Epithelial cell of proximal tubule (primary cell): Measurements from ENCODE around the gene EMC6. TPM values are rescaled to one million over a fixed set of nuclear protein-coding genes. Genes with fewer than 3 reads are reported as not detected.
A peak's percentile ranks its signal among the peaks of the same experiment; 100 is the strongest.

Source experiments
- DNase-seq: peaks from one replicate; pipeline ENCODE4 v3.0.0-alpha.2; 2011; ENCODE audit warnings: low read depth
- H3K4me3 ChIP-seq: 2 replicates; pipeline ENCODE4 v1.5.1; 2011; ENCODE audit warnings: low read depth, mild to moderate bottlenecking, low read length
- total RNA-seq: library from RNA; depleted of rRNA; stranded (reverse); fragments of >200 nt; gene quantifications from 2 replicates; pipeline ENCODE4 v1.2.3, GENCODE V29; 2015
- TF ChIP-seq, protein P1 (sequence below): conservative IDR thresholded peaks from 2 replicates; pipeline ENCODE4 v1.5.1; 2012; ENCODE audit warnings: low read depth, mild to moderate bottlenecking, low read length

EMC6 gene
- total RNA-seq, 1 donor from 2014 or later: 25.6 TPM

- TF ChIP-seq, protein P1, sequence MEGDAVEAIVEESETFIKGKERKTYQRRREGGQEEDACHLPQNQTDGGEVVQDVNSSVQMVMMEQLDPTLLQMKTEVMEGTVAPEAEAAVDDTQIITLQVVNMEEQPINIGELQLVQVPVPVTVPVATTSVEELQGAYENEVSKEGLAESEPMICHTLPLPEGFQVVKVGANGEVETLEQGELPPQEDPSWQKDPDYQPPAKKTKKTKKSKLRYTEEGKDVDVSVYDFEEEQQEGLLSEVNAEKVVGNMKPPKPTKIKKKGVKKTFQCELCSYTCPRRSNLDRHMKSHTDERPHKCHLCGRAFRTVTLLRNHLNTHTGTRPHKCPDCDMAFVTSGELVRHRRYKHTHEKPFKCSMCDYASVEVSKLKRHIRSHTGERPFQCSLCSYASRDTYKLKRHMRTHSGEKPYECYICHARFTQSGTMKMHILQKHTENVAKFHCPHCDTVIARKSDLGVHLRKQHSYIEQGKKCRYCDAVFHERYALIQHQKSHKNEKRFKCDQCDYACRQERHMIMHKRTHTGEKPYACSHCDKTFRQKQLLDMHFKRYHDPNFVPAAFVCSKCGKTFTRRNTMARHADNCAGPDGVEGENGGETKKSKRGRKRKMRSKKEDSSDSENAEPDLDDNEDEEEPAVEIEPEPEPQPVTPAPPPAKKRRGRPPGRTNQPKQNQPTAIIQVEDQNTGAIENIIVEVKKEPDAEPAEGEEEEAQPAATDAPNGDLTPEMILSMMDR: no peak
- H3K4me3 ChIP-seq: no peak overlapping the region
- no peak for DNase-seq
Observed at GRCh38 chr17:3632287-3632686, 36.3 kb upstream of the EMC6 start.

GRCh38 chr17:3635474-3636153 is 33.0 kb upstream of the EMC6 start:
- H3K4me3 ChIP-seq: peak overlapping the region; percentile 96
- TF ChIP-seq, protein P1: no peak
- DNase-seq: peak; percentile 60

DNA sequence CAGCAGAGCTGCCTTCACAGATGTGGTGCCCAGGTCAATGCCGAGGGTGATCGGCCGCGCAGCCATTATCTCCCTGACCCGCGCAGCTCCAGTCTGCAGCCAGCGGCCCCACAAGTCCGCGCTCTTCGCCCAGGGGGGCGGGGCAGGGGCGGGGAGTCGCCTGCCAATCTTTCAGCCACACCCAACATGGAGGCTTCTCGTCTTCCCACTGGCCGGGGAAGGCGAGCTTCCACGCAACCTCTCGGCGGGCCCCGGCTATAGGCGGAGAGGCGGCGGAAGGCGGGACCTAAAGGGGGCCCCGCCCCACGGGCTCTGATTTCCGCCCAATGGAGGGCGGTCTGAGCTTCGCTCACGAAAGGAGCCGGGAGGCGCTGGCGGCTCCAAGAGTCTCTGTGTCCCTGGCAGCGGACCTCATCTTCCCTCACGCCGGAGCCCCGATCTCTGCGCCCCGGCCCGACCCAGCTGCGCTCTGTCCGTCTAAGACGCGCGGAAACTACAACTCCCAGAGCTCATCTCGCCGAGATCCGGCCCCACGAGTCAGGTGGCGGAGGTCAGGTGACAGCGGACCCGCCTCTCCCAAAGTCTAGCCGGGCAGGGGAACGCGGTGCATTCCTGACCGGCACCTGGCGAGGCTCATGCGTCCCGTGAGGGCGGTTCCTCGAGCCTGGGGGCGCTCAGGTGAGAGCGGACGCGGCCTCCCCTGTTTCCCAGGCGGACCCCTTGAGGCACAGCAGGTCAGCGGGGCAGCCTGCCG is 32.3 kb upstream of the EMC6 start, which contains the start of the genes CTNS and SHPK:
TSS of gene CTNS (plus strand) at position 607 of the 754 bp plus-strand sequence. CDS start 3,447 bp downstream, outside the sequence.
TSS of gene SHPK (minus strand) at position 97 of the 754 bp plus-strand sequence. CDS start at position 66, 31 bp downstream.
- no peak for DNase-seq
- TF ChIP-seq, protein P1: no peak

GRCh38 chr17:3636908-3637373 is 31.7 kb upstream of the EMC6 start:
- TF ChIP-seq, protein P1: no peak
- H3K4me3 ChIP-seq: peak overlapping the region; percentile 96
- DNase-seq: no peak

More for the DNA sequence above, 32.3 kb upstream of the EMC6 start, which contains the start of the genes CTNS and SHPK:
- H3K4me3 ChIP-seq: peak within 1 kb of the TSS; percentile 96

- DNase-seq: no peak
Observed at GRCh38 chr17:3639981-3640596, 28.5 kb upstream of the EMC6 start.

DNA sequence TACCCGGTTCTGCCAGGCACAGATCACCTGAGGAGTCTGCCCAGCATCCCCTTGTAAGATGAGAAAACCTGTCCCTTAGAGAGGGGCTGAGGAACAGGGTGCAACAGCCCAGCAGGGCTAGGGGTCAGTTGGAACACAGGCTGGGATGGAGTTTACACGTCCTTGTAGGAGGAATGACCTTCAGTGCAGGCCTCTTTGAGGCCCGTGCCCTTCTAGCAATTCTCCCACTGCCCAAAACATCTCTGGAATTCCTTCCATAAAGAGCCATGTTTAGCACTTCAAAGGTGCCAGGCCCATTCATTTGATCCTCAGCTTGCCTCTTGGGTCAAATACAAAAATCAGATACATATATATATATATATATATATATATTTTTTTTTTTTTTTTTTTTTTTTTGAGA is 27.6 kb upstream of the EMC6 start:
- TF ChIP-seq, protein P1: no peak
- no peak overlapping the region for H3K4me3 ChIP-seq
- no peak for DNase-seq

More at GRCh38 chr17:3639981-3640596, 28.5 kb upstream of the EMC6 start:
- TF ChIP-seq, protein P1: no peak
- no peak overlapping the region for H3K4me3 ChIP-seq
